ENCODE data around the gene PALMD.

DNA sequence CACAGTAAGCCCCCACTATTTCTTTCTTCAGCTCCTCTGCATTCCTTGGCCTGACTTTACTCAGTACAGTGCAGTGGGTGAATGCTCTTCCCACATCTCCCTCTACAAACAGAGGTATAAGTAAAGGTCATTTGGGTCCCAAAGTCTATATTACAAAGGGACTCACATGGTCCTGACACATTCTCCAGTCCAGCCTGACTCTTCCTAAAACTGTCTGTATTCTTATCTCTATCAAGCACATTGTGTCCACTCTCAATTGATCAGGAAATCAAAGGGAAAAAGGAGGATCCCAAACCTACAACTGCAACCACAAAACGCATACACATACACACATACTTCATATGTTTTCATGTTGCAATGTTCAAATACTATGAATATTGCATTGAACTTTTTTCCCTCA is 71.1 kb downstream of the PALMD start:
- TF ChIP-seq GATA2 (IDR thresholded peaks at IDR 0.05; ENCODE audit: low read depth, low read length) (no peak), GATA3 (IDR thresholded peaks at IDR 0.05; ENCODE audit: low read depth, low read length) (no peak)

All from SH-SY5Y (cell line).